ENCODE results near the gene ARHGAP44.

ARHGAP44 gene

GRCh38 chr17:12907477-12907876 lies 118.2 kb downstream of the ARHGAP44 start:
- no peak for DNase-seq

GRCh38 chr17:12909046-12909445 lies 119.7 kb downstream of the ARHGAP44 start:
- no peak for DNase-seq

GRCh38 chr17:12909511-12909910 lies 120.2 kb downstream of the ARHGAP44 start:
- DNase-seq: no peak

GRCh38 chr17:12911239-12911638 lies 121.9 kb downstream of the ARHGAP44 start:
- DNase-seq: no peak

- DNase-seq: no peak
Measured at GRCh38 chr17:12917399-12917798, 128.1 kb downstream of the ARHGAP44 start.

GRCh38 chr17:12918142-12918541 lies 128.8 kb downstream of the ARHGAP44 start:
- no peak for DNase-seq

- DNase-seq: no peak
Measured at GRCh38 chr17:12922120-12922519, 132.8 kb downstream of the ARHGAP44 start.

- DNase-seq: no peak
Measured at GRCh38 chr17:12924614-12925013, 135.3 kb downstream of the ARHGAP44 start.

GRCh38 chr17:12927001-12927400 lies 137.7 kb downstream of the ARHGAP44 start:
- DNase-seq: no peak

- DNase-seq: no peak
Measured at GRCh38 chr17:12927541-12928425, 138.5 kb downstream of the ARHGAP44 start.

- peak; percentile 1 for DNase-seq
Measured at GRCh38 chr17:12928736-12929135, 139.4 kb downstream of the ARHGAP44 start.

- no peak for DNase-seq
Measured at GRCh38 chr17:12936501-12936900, 147.2 kb downstream of the ARHGAP44 start.

GRCh38 chr17:12940699-12941098 lies 151.4 kb downstream of the ARHGAP44 start:
- DNase-seq: no peak

GRCh38 chr17:12947047-12947446 lies 157.7 kb downstream of the ARHGAP44 start:
- DNase-seq: no peak

GRCh38 chr17:12952012-12952411 lies 162.7 kb downstream of the ARHGAP44 start:
- DNase-seq: no peak

GRCh38 chr17:12953156-12953555 lies 163.9 kb downstream of the ARHGAP44 start:
- no peak for DNase-seq

GRCh38 chr17:12955521-12955920 lies 166.2 kb downstream of the ARHGAP44 start:
- DNase-seq: no peak

- no peak for DNase-seq
Measured at GRCh38 chr17:12958786-12959185, 169.5 kb downstream of the ARHGAP44 start.

- DNase-seq: no peak
Measured at GRCh38 chr17:12959441-12959840, 170.1 kb downstream of the ARHGAP44 start.

- DNase-seq: no peak
Measured at GRCh38 chr17:12961655-12962054, 172.4 kb downstream of the ARHGAP44 start.

- DNase-seq: no peak
Measured at GRCh38 chr17:12963505-12963904, 174.2 kb downstream of the ARHGAP44 start.

- DNase-seq: no peak
Measured at GRCh38 chr17:12964162-12964561, 174.9 kb downstream of the ARHGAP44 start.

GRCh38 chr17:12964840-12965239 lies 175.5 kb downstream of the ARHGAP44 start:
- no peak for DNase-seq

- DNase-seq: no peak
Measured at GRCh38 chr17:12965988-12966387, 176.7 kb downstream of the ARHGAP44 start.

- no peak for DNase-seq
Measured at GRCh38 chr17:12966413-12966812, 177.1 kb downstream of the ARHGAP44 start.

All from hematopoietic multipotent progenitor cell treated with erythropoietin and hydrocortisone succinate and interleukin-3 and kit ligand, for 8 days (in vitro differentiated cells).